Keratinocyte (primary cell): ENCODE results near the gene TBC1D4.
"Not testable (repeated sequence)": the region's sequence is repeated elsewhere in the genome, so short reads cannot be mapped to it uniquely, and the experiment has no call there.

ENCODE experiments used
- CTCF ChIP-seq, 3 experiments: IDR thresholded peaks in 1 of 3; conservative IDR thresholded peaks in 1 of 3; optimal IDR thresholded peaks in 1 of 3; 2 replicates in 2 of 3; 3 replicates in 1 of 3; pipeline versions ENCODE3 to v1.5.1; 2011; ENCODE audit warnings: low read length in 3 of 3, mild to moderate bottlenecking in 3 of 3, moderate library complexity in 2 of 3, control low read depth in 1 of 3, inconsistent platforms in 1 of 3; ENCODE audit not compliant: insufficient read depth in 2 of 3; ENCODE audit errors: extremely low read depth in 1 of 3
- EZH2 ChIP-seq: IDR thresholded peaks from one replicate; pipeline ENCODE4 v1.6.1; 2012; ENCODE audit warnings: inconsistent platforms, mild to moderate bottlenecking, low read length, moderate library complexity

DNA sequence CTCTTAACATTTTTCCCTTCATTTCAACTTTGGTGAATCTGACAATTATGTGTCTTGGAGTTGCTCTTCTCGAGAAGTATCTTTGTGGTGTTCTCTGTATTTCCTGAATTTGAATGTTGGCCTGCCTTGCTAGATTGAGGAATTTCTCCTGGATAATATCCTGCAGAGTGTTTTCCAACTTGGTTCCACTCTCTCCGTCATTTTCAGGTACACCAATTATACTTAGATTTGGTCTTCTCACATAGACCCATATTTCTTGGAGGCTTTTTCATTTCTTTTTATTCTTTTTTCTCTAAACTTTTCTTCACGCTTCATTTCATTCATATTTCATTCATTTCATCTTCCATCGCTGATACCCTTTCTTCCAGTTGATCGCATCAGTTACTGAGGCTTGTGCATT is 236.4 kb downstream of the TBC1D4 start:
- TF ChIP-seq CTCF (optimal IDR thresholded peaks at IDR 0.05 in 1 of 3, IDR thresholded peaks at IDR 0.05 in 1 of 3, conservative IDR thresholded peaks at IDR 0.05 in 1 of 3; ENCODE audit: extremely low read depth in 1 of 3, insufficient read depth in 2 of 3, low read length in 3 of 3); EZH2: not testable (repeated sequence)
